Caco-2 (cell line): Measurements from ENCODE around the gene TMEM132A. TPM values are rescaled to one million over a fixed set of nuclear protein-coding genes. Genes with fewer than 3 reads are reported as not detected.

Experiments used
- BruUV-seq: library from RNA; stranded (reverse); fragments of 400-500 nt; replicated peaks from 2 replicates; lab custom pipeline; 2021; lab: Mats Ljungman, UMichigan
- CTCF ChIA-PET: fragments of 300-600 bp; sonication (Branson Sonifier 250); formaldehyde crosslinking; loops from one replicate; lab custom pipeline; 2022; ENCODE audit warnings: antibody characterized with exemption; lab: Charles Lee
- POLR2A ChIA-PET: fragments of 300-600 bp; sonication (Branson Sonifier 250); formaldehyde crosslinking; loops from one replicate; lab custom pipeline; 2022; ENCODE audit warnings: antibody characterized with exemption; lab: Charles Lee
- DNase-seq, 2 experiments: peaks; one replicate each; pipeline versions ENCODE4 v3.0.0 to v3.0.0-alpha.2; 2020 to 2022
- H3K27me3 ChIP-seq: replicated peaks from 2 replicates; pipeline ENCODE4 v1.6.0; 2011; ENCODE audit warnings: low read length; ENCODE audit not compliant: control insufficient read depth, insufficient read depth
- H3K36me3 ChIP-seq: 2 replicates; pipeline ENCODE4 v1.5.1; 2011; ENCODE audit warnings: low read length; ENCODE audit not compliant: control insufficient read depth, insufficient read depth
- H3K4me1 ChIP-seq: fragments of 250-450 bp; sonication (Bioruptor Pico); 2 replicates; pipeline ENCODE4 v1.5.1; 2020; ENCODE audit warnings: mild to moderate bottlenecking
- H3K4me3 ChIP-seq: 2 replicates; pipeline ENCODE4 v1.5.1; 2011; ENCODE audit warnings: low read depth, mild to moderate bottlenecking, control low read depth, low read length
- H3K9me3 ChIP-seq: fragments of 250-450 bp; sonication (Bioruptor Pico); 2 replicates; pipeline ENCODE4 v1.5.1; 2020; ENCODE audit warnings: mild to moderate bottlenecking, moderate library complexity
- H3K27ac Mint-ChIP-seq: one replicate; pipeline ENCODE4 v1.8.0; 2022; ENCODE audit warnings: mixed read lengths; ENCODE audit not compliant: unreplicated experiment
- H3K27me3 Mint-ChIP-seq: one replicate; pipeline ENCODE4 v1.8.0; 2022; ENCODE audit warnings: mixed read lengths; ENCODE audit not compliant: insufficient read depth, unreplicated experiment
- H3K36me3 Mint-ChIP-seq: one replicate; pipeline ENCODE4 v1.8.0; 2022; ENCODE audit warnings: mild to moderate bottlenecking, mixed read lengths; ENCODE audit not compliant: insufficient read depth, unreplicated experiment
- H3K4me1 Mint-ChIP-seq: one replicate; pipeline ENCODE4 v1.8.0; 2022; ENCODE audit warnings: low read depth, mixed read lengths; ENCODE audit not compliant: unreplicated experiment
- H3K4me3 Mint-ChIP-seq: one replicate; pipeline ENCODE4 v1.8.0; 2022; ENCODE audit warnings: mild to moderate bottlenecking, moderate library complexity, mixed read lengths; ENCODE audit not compliant: unreplicated experiment
- H3K9me3 Mint-ChIP-seq: one replicate; pipeline ENCODE4 v1.8.0; 2022; ENCODE audit warnings: mixed read lengths; ENCODE audit not compliant: unreplicated experiment
- CTCF ChIP-seq, 2 experiments: fragments of 200-600 bp in 1 of 2; IDR thresholded peaks; 1 replicate in 1 of 2; 2 replicates in 1 of 2; pipeline versions ENCODE4 v1.5.1 to v1.8.0; 2011 to 2022; ENCODE audit warnings: antibody characterized with exemption in 1 of 2, control low read depth in 1 of 2, inconsistent platforms in 1 of 2, low read depth in 1 of 2, low read length in 1 of 2, mild to moderate bottlenecking in 1 of 2, moderate library complexity in 1 of 2; ENCODE audit not compliant: insufficient read depth in 1 of 2, severe bottlenecking in 1 of 2, unreplicated experiment in 1 of 2
- intact Hi-C: fragments of 100-400 bp; cut with micrococcal nuclease; formaldehyde crosslinking; loops from one replicate; pipeline ENCODE4 v1.10.0; 2022; ENCODE audit not compliant: unreplicated experiment
- total RNA-seq: library from RNA; stranded (reverse); gene quantifications from 2 replicates; pipeline ENCODE4 v1.2.3, GENCODE V29; 2022

The TMEM132A gene
- total RNA-seq, 1 experiment from 2014 or later = 97.3 TPM

GRCh38 chr11:60955571-60955970, 31.3 kb downstream of the TMEM132A start:
- no peak for DNase-seq
- Histone ChIP-seq H3K4me3 (no peak overlapping the region), H3K9me3 (no peaks in the 10 kb centered on the region), H3K4me1 (peaks cover 14% of the 10 kb centered on the region), H3K36me3 (no peaks in the 10 kb centered on the region), H3K27me3 (no peaks in the 10 kb centered on the region)
- POLR2A ChIA-PET = no interaction called here
- Mint-ChIP-seq H3K4me3 (no peak overlapping the region), H3K36me3 (no peaks in the 10 kb centered on the region), H3K4me1 (peaks cover 19% of the 10 kb centered on the region), H3K27me3 (no peaks in the 10 kb centered on the region), H3K27ac (no peak overlapping the region), H3K9me3 (no peaks in the 10 kb centered on the region)
- TF ChIP-seq CTCF (IDR thresholded peaks at IDR 0.05; ENCODE audit: insufficient read depth in 1 of 2, low read depth in 1 of 2, low read length in 1 of 2, severe bottlenecking in 1 of 2, unreplicated experiment in 1 of 2) = no peak
- CTCF ChIA-PET = no interaction called here
- no TSS peak for BruUV-seq
- intact Hi-C loops = no loop called here

GRCh38 chr11:60957188-60957587, 32.9 kb downstream of the TMEM132A start:
- peaks cover 14% of the 10 kb centered on the region for H3K4me1 ChIP-seq
- H3K36me3 ChIP-seq = no peaks in the 10 kb centered on the region
- H3K36me3 Mint-ChIP-seq = no peaks in the 10 kb centered on the region
- H3K9me3 ChIP-seq = no peaks in the 10 kb centered on the region
- no peaks in the 10 kb centered on the region for H3K27me3 Mint-ChIP-seq
- intact Hi-C loops = no loop called here
- H3K9me3 Mint-ChIP-seq = no peaks in the 10 kb centered on the region
- H3K4me1 Mint-ChIP-seq = peaks cover 15% of the 10 kb centered on the region
- ChIA-PET POLR2A (no interaction called here), CTCF (no interaction called here)
- no TSS peak for BruUV-seq
- H3K27me3 ChIP-seq = no peaks in the 10 kb centered on the region
- H3K4me3 ChIP-seq = no peak overlapping the region
- no peak overlapping the region for H3K27ac Mint-ChIP-seq
- H3K4me3 Mint-ChIP-seq = no peak overlapping the region
- no peak for TF ChIP-seq CTCF (IDR thresholded peaks at IDR 0.05; ENCODE audit: insufficient read depth in 1 of 2, low read depth in 1 of 2, low read length in 1 of 2, severe bottlenecking in 1 of 2, unreplicated experiment in 1 of 2)
- no peak for DNase-seq

- H3K9me3 ChIP-seq = no peaks in the 10 kb centered on the region
- Mint-ChIP-seq H3K27me3 (no peaks in the 10 kb centered on the region), H3K4me1 (peaks cover 6% of the 10 kb centered on the region), H3K27ac (no peak overlapping the region), H3K9me3 (no peaks in the 10 kb centered on the region), H3K4me3 (no peak overlapping the region), H3K36me3 (no peaks in the 10 kb centered on the region)
- H3K4me3 ChIP-seq = no peak overlapping the region
- H3K36me3 ChIP-seq = no peaks in the 10 kb centered on the region
- no peak for TF ChIP-seq CTCF (IDR thresholded peaks at IDR 0.05; ENCODE audit: insufficient read depth in 1 of 2, low read depth in 1 of 2, low read length in 1 of 2, severe bottlenecking in 1 of 2, unreplicated experiment in 1 of 2)
- POLR2A ChIA-PET = no interaction called here
- CTCF ChIA-PET = no interaction called here
- intact Hi-C loops = no loop called here
- peaks cover 11% of the 10 kb centered on the region for H3K4me1 ChIP-seq
- no TSS peak for BruUV-seq
- DNase-seq = no peak
- no peaks in the 10 kb centered on the region for H3K27me3 ChIP-seq
Observed at GRCh38 chr11:60959431-60959830, 35.2 kb downstream of the TMEM132A start.
